ENCODE results near the gene PTPRE. TPM values are rescaled to one million over a fixed set of nuclear protein-coding genes. Genes with fewer than 3 reads are reported as not detected.

PTPRE gene
- total RNA-seq, 1 donor from 2014 or later: 2.6 TPM

GRCh38 chr10:127888521-127889312 lies 18.2 kb upstream of the PTPRE start:
- Mint-ChIP-seq H3K4me3 (no peak overlapping the region), H3K9me3 (no peaks in the 10 kb centered on the region), H3K27ac (no peak overlapping the region), H3K27me3 (ENCODE audit: low read depth) (peaks cover 44% of the 10 kb centered on the region), H3K4me1 (peaks cover 6% of the 10 kb centered on the region), H3K36me3 (no peaks in the 10 kb centered on the region)
- TF ChIP-seq, protein P1, sequence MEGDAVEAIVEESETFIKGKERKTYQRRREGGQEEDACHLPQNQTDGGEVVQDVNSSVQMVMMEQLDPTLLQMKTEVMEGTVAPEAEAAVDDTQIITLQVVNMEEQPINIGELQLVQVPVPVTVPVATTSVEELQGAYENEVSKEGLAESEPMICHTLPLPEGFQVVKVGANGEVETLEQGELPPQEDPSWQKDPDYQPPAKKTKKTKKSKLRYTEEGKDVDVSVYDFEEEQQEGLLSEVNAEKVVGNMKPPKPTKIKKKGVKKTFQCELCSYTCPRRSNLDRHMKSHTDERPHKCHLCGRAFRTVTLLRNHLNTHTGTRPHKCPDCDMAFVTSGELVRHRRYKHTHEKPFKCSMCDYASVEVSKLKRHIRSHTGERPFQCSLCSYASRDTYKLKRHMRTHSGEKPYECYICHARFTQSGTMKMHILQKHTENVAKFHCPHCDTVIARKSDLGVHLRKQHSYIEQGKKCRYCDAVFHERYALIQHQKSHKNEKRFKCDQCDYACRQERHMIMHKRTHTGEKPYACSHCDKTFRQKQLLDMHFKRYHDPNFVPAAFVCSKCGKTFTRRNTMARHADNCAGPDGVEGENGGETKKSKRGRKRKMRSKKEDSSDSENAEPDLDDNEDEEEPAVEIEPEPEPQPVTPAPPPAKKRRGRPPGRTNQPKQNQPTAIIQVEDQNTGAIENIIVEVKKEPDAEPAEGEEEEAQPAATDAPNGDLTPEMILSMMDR (IDR thresholded peaks at IDR 0.05; ENCODE audit: unreplicated experiment): no peak
- DNase-seq (ENCODE audit: low spot score in 2 of 2, unreplicated experiment in 2 of 2): no peak

GRCh38 chr10:127889605-127890195 lies 17.2 kb upstream of the PTPRE start:
- Mint-ChIP-seq H3K27ac (no peak overlapping the region), H3K9me3 (no peaks in the 10 kb centered on the region), H3K27me3 (ENCODE audit: low read depth) (peaks cover 48% of the 10 kb centered on the region), H3K36me3 (no peaks in the 10 kb centered on the region), H3K4me3 (no peak overlapping the region), H3K4me1 (peaks cover 6% of the 10 kb centered on the region)
- TF ChIP-seq, protein P1 (IDR thresholded peaks at IDR 0.05; ENCODE audit: unreplicated experiment): no peak
- no peak for DNase-seq (ENCODE audit: low spot score in 2 of 2, unreplicated experiment in 2 of 2)

- H3K27ac Mint-ChIP-seq: no peak overlapping the region
- peaks cover 6% of the 10 kb centered on the region for H3K4me1 Mint-ChIP-seq
- no peak for DNase-seq (ENCODE audit: low spot score in 2 of 2, unreplicated experiment in 2 of 2)
- no peaks in the 10 kb centered on the region for H3K36me3 Mint-ChIP-seq
- no peaks in the 10 kb centered on the region for H3K9me3 Mint-ChIP-seq
- H3K4me3 Mint-ChIP-seq: no peak overlapping the region
- H3K27me3 Mint-ChIP-seq (ENCODE audit: low read depth): peaks cover 53% of the 10 kb centered on the region
- TF ChIP-seq, protein P1 (IDR thresholded peaks at IDR 0.05; ENCODE audit: unreplicated experiment): no peak
Observed at GRCh38 chr10:127890216-127890615, 16.7 kb upstream of the PTPRE start.

DNA sequence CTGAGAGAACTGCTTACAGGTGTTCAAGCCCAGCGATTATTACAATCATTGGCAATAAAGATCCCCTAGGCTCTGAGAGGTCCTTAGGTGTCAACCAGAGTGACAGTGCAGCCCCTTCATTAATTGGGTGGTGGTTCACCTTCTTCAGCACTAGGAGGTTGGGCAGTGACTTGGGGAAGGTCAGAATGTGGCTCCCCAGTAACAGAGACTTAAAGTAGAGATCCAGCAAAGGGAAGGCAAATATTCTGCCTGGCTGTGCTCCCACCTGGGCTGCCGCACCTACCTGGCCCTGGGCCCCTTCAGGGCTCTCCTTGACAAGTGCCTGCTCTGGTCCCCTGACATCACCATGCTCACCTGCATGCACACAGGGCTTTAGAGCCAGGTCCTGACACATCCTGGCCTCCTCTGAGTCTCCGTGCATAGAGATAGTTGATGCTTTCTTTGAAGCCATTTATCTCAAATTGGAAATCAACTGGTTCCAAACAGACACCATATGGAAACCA lies 16.0 kb upstream of the PTPRE start:
- Mint-ChIP-seq H3K27ac (no peak overlapping the region), H3K4me3 (no peak overlapping the region), H3K4me1 (peaks cover 6% of the 10 kb centered on the region), H3K36me3 (no peaks in the 10 kb centered on the region), H3K9me3 (no peaks in the 10 kb centered on the region), H3K27me3 (ENCODE audit: low read depth) (peaks cover 55% of the 10 kb centered on the region)
- TF ChIP-seq, protein P1 (IDR thresholded peaks at IDR 0.05; ENCODE audit: unreplicated experiment): no peak
- DNase-seq (ENCODE audit: low spot score in 2 of 2, unreplicated experiment in 2 of 2): no peak

- Mint-ChIP-seq H3K27me3 (ENCODE audit: low read depth) (peaks cover 53% of the 10 kb centered on the region), H3K4me3 (no peak within 1 kb of the TSS), H3K9me3 (peaks cover 4% of the 10 kb centered on the region), H3K4me1 (peaks cover 1% of the 10 kb centered on the region), H3K36me3 (no peaks in the 10 kb centered on the region), H3K27ac (no peak within 1 kb of the TSS)
- no peak for DNase-seq (ENCODE audit: low spot score in 2 of 2, unreplicated experiment in 2 of 2)
- TF ChIP-seq, protein P1 (IDR thresholded peaks at IDR 0.05; ENCODE audit: unreplicated experiment): no peak
Observed at GRCh38 chr10:127892743-127893142, 14.2 kb upstream of the PTPRE start, which contains the start of gene CLRN3. TSS of gene CLRN3 (minus strand) at chr10:127892941. CDS start at chr10:127892784, 157 bp downstream.

All from mesothelial cell of epicardium (in vitro differentiated cells).